UCSD-AML1 (cell line): ENCODE data around the gene KCNG2.
A peak's percentile ranks its signal among the peaks of the same experiment; 100 is the strongest.
"Not testable (repeated sequence)": the region's sequence is repeated elsewhere in the genome, so short reads cannot be mapped to it uniquely, and the experiment has no call there.

ENCODE experiments used
- DNase-seq: peaks from one replicate; lab custom pipeline; 2025; ENCODE audit not compliant: unreplicated experiment; lab: John Stamatoyannopoulos, UW

The KCNG2 gene, protein sequence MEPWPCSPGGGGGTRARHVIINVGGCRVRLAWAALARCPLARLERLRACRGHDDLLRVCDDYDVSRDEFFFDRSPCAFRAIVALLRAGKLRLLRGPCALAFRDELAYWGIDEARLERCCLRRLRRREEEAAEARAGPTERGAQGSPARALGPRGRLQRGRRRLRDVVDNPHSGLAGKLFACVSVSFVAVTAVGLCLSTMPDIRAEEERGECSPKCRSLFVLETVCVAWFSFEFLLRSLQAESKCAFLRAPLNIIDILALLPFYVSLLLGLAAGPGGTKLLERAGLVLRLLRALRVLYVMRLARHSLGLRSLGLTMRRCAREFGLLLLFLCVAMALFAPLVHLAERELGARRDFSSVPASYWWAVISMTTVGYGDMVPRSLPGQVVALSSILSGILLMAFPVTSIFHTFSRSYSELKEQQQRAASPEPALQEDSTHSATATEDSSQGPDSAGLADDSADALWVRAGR

DNA sequence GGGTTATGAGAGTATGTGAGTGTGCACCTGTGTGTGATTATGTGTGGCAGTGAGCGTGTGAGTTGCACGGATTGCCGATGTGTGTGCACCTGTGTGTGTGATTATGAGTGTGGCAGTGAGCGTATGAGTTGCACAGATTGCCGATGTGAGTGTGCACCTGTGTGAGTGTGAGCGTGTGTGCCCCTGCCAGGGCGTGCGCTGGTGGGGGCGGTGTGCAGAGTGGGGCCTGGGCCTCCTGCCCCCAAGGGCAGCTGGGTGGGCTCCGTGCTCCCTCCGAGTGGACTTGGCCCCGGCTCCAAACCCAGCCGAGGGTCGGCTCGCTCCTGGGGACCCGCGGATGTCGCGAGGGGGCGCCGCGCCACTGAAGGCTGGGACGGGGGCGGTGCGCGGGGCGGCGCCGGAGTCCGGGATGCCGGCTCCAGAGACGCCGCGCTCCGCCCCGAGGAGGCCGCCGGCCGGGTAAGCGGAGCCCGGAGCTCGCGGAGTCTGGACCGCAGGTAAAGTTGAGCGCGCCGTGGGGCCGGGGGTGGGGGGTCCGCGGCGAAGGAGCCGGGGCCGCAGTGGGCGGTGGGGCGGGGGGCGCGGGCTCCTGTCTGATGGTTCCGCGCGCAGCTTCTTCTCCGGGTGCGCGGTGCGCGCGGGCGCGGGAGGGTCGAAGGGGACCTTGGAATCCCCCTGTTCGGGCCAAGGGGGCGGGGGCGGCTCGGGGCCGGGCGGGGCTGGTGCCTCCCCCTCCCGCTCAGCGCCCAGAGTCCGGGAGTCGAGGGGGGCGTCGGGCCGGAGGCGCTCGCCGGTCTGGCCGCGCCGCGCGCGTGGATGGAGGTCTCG is at the start of gene KCNG2:
Gene KCNG2 (plus strand): TSS at position 421 of the 828 bp plus-strand sequence. CDS start 65,730 bp downstream, outside the sequence.
- DNase-seq: peak; percentile 57

DNA sequence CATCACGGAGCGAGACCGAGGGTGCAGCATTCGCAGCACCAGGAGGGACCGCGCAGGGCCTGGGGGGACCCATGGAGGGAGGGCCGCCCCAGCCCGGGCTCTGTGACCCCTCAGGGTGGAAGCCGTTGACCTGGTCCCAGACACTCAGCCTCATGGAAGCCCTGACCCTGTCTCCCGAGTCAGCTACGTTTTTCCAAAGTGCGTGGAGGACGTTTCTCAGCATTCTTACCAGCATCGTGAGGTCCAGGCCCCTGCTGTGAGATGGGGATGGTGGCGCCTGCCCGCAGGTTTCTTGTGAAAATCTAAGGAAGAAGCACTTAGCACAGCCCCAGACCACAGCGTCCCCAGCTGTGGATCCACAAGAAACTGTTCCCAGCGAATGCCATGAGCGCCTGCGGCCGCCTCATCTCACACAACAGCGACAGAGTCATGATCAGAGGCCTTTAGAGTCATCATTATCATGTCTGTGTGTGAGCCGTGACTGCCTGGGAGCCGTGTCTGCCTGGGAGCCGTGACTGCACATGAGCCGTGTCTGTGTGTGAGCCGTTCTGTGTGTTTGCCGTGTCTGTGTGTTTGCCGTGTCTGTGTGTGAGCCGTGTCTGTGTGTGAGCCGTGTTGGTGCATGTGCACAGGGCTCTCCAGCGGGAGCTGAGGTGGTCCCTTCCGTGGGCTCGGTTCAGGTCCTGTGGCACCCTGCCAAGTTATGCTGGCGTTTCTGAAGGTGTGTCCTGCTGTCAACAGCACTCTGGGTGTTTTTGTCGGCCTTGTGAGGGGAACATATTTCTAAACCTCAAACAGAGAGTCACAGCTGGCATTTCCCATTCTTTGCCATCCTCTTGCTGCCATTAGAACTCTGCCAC is 49.2 kb upstream of the KCNG2 start:
- no peak for DNase-seq

DNA sequence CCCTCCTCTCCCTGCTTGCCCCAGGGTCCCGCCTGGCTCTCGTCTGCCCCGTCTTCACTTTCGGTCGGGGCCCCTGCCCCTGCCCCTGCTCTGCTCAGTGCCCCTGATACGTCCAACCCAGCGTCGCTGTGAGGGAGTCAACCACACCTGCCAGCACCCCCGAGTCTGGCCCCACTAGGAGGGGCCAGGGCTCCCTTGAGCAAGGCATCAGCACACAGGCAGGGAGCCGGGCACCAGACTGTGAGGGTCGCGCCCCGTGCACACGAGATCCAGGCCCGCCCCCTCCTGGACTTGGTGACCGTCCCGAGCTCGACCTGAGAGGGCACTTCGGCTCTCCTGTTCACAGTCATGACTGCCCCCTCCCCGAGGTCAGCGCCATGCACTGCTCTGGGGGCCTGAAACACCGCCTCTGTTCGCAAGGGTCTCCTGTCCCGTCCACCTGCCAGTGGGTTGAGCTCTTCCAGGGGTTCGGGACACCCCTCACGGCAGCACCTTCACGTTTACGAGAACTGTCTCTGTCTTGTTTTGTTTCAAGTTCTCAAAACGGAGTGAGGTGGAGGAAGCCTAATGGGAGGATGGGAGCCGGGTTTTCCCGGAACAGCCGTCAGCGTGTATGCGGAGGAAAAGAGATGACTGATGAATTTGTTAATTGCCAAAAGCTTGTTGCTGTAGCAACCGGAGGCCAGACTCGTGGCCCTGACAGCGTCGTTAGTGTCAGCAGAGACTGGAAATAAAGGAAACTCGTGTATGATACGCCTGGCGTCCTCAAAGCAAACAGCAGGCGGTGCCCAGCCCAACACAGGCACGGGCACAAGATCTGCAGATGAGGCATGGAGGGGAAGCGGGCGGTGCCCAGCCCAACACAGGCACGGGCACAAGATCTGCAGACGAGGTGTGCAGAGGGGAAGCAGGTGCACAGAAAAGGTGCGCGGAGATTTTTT is 48.2 kb upstream of the KCNG2 start:
- DNase-seq: no peak

DNA sequence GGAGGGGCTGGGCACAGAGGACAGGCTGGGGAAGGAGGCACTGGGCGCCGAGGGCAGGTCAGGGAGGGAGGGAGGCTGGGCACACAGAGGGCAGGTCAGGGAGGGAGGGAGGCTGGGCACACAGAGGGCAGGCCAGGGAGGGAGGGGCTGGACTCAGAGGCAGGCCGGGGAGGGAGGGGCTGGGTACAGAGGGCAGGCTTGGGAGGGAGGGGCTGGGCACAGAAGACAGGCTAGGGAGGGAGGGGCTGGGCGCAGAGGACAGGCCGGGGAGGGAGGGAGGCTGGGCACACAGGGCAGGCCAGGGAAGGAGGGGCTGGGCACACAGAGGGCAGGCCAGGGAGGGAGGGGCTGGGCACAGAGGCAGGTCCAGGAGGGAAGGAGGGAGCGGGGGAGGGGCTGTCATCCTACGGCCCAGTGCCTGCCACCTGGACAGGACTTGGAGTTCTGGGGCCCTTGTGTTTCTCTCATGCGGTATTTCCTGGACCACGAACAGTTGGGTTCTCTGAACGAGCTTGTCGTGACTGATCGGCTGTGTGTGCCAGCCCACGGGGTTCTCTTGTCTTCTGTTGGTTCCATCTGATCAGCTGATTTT is 46.7 kb upstream of the KCNG2 start:
- DNase-seq: no peak

DNA sequence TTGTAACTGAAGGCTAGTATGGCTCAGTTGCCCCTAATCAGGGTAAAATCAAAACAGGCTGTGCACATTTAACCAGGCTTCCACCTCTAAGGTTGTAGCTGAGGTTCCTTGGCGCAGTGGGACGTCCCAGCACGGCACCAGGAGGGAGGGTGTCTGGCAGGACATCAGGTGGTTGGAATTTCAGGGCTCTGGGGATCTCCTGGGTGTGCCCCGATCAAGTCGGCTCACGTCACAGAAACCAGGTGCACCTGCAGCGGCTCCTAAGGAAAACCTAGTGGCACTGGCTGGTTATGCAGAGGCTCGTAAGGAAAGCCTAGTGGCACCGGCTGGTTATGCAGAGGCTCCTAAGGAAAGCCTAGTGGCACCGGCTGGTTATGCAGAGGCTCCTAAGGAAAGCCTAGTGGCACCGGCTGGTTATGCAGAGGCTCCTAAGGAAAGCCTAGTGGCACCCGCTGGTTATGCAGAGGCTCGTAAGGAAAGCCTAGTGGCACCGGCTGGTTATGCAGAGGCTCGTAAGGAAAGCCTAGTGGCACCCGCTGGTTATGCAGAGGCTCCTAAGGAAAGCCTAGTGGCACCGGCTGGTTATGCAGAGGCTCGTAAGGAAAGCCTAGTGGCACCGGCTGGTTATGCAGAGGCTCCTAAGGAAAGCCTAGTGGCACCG is 45.7 kb upstream of the KCNG2 start:
- DNase-seq: not testable (repeated sequence)

DNA sequence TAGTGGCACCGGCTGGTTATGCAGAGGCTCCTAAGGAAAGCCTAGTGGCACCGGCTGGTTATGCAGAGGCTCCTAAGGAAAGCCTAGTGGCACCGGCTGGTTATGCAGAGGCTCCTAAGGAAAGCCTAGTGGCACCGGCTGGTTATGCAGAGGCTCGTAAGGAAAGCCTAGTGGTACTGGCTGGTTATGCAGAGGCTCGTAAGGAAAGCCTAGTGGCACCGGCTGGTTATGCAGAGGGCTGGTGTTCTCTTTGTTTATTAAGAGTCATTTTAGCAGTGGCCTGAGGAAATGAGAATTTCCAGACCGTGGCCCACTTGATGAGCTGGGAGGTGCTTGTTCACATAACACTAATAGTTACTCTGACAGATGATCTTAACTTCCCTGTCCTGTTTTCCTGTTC is 44.8 kb upstream of the KCNG2 start:
- not testable (repeated sequence) for DNase-seq

DNA sequence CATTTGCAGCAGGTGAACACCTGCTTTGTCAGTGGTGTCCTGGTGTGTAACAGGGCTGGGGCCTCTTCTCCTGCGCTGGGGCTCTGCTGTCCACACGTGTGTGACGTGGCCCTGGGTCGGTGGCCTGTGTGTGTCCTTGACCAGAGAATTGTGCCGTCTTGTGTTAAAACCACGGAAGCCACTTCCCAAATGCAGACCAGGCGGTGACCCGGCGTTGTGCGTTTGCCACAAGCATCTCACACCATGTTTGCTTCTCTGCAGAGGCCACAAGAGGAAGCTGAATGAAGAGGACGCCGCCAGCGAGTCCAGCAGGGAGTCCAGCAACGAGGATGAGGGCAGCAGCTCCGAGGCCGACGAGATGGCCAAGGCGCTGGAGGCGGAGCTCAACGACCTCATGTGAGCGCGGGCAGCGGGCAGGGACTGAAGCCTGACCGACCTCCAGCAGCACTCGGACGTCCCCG is 44.3 kb upstream of the KCNG2 start:
- DNase-seq: no peak

DNA sequence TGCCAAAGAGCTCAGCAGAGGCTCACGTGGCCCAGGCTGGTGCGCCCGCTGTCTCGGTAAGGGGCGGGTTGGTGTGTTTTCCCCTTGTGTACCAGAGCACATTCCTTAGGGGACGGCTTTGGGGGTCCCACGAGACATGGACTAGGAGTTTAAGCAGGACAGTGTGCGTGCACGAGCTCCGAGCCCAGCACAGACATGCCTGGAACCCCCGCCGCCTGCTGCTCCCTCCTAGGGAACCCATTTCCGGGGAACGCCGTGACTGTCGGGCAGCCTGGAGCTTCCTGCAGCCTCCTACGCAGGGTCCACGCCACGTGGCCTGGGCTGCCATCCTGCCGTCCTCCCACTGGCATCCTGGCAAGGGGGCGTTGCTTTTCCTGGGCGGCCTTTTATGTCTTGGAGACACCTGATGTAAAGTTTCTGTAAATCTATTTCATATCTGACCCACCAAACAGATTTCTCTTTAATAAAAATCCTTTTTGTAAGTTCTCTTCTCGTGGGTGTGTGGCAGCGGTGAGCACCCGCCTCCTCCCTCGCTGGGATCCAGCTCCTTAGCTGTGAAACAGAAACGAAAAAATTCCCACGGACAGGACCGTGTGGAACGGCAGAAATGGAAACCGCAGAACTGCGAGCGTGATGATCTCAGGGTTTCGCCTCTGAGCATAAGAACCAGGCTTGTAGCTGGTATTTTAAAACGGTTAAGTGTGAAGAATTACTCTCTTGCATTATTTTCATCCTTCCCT is 43.5 kb upstream of the KCNG2 start:
- DNase-seq: no peak

DNA sequence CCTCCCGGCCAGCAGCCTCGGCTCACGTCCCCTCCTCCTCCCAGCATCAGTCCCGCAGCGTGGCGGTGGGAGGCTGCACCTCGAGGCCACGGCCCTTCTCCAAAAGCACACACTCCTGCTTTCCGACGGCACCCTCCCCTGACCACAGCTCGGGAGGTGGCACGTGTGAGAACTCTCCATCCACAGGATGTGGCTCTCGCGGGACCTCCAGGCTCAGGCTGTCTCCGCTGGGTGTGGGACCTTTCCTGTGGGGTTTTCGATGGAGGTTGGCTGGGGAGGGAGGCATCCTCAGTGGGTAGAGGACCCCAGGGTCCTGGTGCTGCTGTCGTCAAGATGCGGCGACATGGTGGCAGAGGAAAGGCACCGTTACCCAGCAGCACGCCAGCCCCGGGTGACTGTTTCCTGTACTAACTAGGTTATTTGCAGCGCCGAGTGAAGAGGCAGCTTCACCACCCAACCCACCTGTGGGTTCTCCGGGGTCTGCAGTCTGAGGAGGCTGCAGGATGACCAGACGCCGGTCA is 42.8 kb upstream of the KCNG2 start:
- DNase-seq: no peak

DNA sequence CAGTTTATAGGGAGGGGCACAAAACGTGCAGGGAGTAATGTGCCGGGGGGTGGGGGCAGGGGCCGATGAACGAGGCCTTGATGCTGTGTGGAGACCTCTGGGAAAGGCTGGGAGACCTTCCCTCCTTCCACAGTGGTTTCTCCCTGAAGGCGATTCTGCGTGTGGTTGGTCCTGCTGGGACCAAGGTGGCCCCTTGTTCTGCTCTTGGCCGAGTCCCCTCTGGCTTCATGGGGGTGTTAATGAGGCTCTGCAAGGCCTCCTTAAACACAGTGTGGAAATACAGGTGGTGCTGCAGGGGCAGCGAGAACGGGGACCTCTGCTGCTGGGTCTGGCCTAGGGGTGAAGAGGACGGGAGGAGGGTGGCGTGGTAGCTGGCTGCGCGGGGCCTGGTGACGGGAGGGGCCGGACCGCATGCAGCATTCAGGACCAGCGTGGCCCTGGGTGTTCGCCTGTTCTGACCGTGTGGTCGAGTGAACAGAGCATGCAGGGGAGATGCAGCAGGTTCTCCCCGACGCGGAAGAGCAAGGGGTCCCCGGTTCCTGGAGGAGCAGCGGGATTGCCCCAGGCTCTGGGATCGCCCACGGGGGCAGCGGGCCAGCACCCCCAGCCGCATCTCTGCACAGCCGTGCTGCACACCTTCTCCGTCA is 42.1 kb upstream of the KCNG2 start:
- DNase-seq: no peak

DNA sequence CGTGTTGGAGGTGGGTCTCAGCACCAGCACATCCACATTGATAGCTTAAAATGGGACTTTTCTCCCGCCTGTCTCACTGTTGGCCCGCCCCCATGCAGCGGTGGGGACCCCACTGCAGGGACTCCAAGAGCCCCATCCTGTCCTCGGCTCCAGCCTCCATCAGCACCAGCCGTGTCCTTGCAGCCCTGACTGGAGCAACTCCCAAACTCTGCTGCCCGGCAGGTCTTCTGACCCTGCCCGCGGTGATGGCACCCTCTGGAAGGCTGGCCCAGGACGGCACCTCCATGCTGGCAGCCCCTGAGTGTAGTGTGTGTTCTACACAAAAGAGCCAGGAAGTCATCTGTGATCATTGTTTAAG is 41.6 kb upstream of the KCNG2 start:
- no peak for DNase-seq

DNA sequence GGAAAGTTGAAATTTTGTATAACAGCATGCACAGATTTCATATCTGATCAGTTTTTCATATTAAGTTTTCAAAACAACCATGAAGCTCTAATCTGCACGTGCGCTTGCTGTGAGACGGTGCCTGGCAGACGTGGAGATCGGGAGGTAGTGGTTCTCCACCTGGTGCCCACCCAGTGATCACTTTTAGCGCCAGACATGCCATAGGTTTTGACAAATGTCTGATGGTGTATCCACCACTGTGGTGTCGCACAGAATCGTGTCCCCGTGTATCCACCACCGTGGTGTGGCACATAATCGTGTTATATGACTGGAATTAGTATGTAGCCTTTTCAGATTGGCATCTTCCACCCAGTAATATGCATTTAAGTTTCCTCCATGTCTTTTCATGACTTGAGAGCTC is 40.9 kb upstream of the KCNG2 start:
- DNase-seq: no peak

DNA sequence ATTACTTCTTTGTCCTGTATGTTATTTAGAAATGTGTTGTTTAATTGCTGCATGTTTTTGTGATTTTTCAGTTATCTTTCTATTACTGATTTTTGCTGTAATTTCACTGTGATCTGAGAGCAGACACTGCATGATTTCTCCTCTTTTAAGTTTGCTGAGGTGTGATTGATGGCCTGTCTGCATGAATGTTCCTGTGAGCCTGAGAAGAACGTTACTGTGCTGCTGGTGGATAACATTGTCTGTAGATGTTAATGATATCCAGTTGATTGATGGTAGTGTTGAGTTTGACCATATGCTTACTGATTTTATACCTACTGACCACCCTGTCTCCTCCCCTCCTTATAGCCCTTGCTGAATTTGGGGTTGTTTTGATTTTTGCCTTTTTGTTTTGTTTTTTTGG is 37.4 kb upstream of the KCNG2 start:
- no peak for DNase-seq

DNA sequence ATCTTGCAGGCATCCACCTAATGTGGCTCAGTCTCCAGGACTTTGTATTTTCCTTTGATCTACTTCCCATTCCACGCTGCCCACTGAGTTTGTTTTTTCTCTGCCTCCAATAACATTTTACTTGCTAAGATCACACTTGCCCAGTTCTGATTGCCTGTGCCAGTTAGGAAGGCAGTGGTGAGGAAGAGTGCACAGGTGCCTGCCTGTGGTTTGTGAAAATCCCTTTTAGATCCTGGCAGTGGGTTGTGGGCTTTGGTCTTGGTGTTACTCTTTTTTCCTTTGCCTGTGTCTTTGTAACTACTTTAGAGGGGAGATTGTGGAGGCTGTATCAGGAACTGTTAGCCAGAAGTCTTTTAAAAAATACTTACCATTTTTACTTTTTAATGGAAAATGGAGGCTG is 36.9 kb upstream of the KCNG2 start:
- DNase-seq: no peak

DNA sequence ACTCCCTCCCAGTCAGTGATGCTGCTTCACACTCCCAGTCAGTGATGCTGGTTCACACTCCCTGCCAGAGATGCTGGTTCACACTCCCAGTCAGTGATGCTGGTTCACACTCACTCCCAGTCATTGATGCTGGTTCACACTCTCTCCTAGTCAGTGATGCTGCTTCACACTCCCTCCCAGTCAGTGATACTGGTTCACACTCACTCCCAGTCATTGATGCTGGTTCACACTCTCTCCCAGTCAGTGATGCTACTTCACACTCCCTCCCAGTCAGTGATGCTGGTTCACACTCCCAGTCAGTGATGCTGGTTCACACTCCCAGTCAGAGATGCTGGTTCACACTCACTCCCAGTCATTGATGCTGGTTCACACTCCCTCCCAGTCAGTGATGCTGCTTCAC is 34.3 kb upstream of the KCNG2 start:
- no peak for DNase-seq

DNA sequence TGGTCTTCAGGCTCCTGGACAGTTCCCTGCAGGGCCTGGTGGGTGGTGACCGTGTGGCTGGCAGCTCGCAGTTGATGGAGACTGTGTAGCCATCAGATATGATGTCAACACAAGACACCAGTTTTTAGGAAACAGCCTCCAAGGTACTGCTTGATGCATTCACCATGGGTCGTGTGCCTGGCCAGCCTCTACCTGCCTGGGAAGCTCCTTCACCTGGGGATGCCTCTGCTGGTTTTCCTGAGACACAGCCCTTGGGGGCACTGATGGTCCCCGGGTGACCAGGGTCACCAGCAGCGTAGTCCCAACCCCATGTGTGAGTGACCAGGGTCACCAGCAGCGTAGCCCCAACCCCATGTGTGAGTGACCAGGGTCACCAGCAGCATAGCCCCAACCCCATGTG is 33.6 kb upstream of the KCNG2 start:
- no peak for DNase-seq

DNA sequence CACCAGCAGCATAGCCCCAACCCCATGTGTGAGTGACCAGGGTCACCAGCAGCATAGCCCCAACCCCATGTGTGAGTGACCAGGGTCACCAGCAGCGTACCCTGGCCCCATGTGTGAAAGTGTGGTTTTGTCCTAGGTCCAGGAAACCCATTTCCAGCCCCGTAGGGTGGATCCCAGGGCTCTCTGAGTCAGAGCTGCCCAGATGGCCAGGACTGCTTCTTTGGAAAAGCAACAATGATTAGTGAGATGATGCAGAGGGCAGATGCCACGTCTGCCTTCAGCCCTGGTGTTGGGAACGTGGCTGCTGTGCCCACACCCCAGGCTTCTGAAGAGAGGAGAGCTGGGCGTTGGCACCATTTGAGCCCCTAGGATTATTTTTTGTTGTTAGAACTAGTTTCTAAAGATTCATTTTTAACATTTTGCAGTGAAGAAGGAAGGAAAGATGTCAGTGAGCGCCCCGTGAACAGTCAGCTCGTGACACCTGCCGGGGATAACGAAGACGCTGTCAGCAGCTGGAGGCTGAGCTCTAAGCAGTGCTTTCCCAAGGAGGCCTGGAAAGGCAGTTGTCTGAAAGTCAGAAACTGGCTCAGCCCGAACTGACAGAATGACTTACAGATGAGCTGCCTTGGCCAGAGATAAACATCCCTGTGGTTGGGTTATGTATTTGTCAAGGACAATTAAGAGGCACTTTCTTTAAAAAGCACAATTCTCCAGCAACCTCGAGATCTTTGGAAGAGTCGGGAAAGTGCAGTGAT is 32.1 kb upstream of the KCNG2 start:
- no peak for DNase-seq
